Neuronal stem cell (in vitro differentiated cells): ENCODE data around the gene ZBTB20.

ENCODE experiments used
- DNase-seq: peaks from one replicate; pipeline ENCODE4 v3.0.0-alpha.2; 2013; ENCODE audit warnings: low spot score
- H2AFZ ChIP-seq: one replicate; pipeline ENCODE4 v1.6.1; 2013; ENCODE audit warnings: mild to moderate bottlenecking, low read length, inconsistent platforms
- H2AK5ac ChIP-seq: 2 replicates; pipeline ENCODE4 v1.6.1; 2013; ENCODE audit warnings: low read depth, mild to moderate bottlenecking, inconsistent platforms, low read length, moderate library complexity, mixed read lengths
- H2BK120ac ChIP-seq: 2 replicates; pipeline ENCODE4 v1.6.1; 2013; ENCODE audit warnings: low read depth, mild to moderate bottlenecking, inconsistent platforms, low read length, moderate library complexity, mixed read lengths
- H2BK12ac ChIP-seq: one replicate; pipeline ENCODE4 v1.6.1; 2013; ENCODE audit warnings: low read length, inconsistent platforms
- H2BK15ac ChIP-seq: 2 replicates; pipeline ENCODE4 v1.6.1; 2013; ENCODE audit warnings: mild to moderate bottlenecking, low read length, inconsistent platforms, mixed read lengths
- H2BK5ac ChIP-seq: one replicate; pipeline ENCODE4 v1.6.1; 2013; ENCODE audit warnings: inconsistent platforms, mild to moderate bottlenecking, low read length, moderate library complexity
- H3K14ac ChIP-seq: one replicate; pipeline ENCODE4 v1.6.1; 2013; ENCODE audit warnings: low read length, inconsistent platforms
- H3K18ac ChIP-seq: 2 replicates; pipeline ENCODE4 v1.6.1; 2013; ENCODE audit warnings: low read length, inconsistent platforms
- H3K23ac ChIP-seq: 2 replicates; pipeline ENCODE4 v1.6.1; 2013; ENCODE audit warnings: low read depth, mild to moderate bottlenecking, mixed read lengths, low read length, inconsistent platforms; ENCODE audit not compliant: poor library complexity
- H3K27ac ChIP-seq: replicated peaks from 3 replicates; pipeline ENCODE4 v1.5.1; 2013; ENCODE audit warnings: low read length, inconsistent platforms
- H3K27me3 ChIP-seq, 3 experiments: 2 replicates each; pipeline ENCODE4 v1.6.1; 2013; ENCODE audit warnings: low read length in 3 of 3, mild to moderate bottlenecking in 2 of 3, inconsistent platforms in 1 of 3, low read depth in 1 of 3, mixed read lengths in 1 of 3, moderate library complexity in 1 of 3; ENCODE audit not compliant: control insufficient read depth in 3 of 3, insufficient read depth in 3 of 3
- H3K36me3 ChIP-seq, 2 donors: replicated peaks in 1 of 2; 2 replicates each; pipeline ENCODE4 v1.6.1; 2013; ENCODE audit warnings: low read length in 2 of 2; ENCODE audit not compliant: control insufficient read depth in 2 of 2, insufficient read depth in 2 of 2
- H3K4ac ChIP-seq: 2 replicates; pipeline ENCODE4 v1.6.1; 2013; ENCODE audit warnings: inconsistent platforms, mild to moderate bottlenecking, low read length, moderate library complexity
- H3K4me1 ChIP-seq, 2 donors: 1 replicate in 1 of 2; 2 replicates in 1 of 2; pipeline ENCODE4 v1.6.1; 2013; ENCODE audit warnings: low read length in 2 of 2, low read depth in 1 of 2; ENCODE audit not compliant: control insufficient read depth in 2 of 2, insufficient read depth in 1 of 2
- H3K4me2 ChIP-seq: one replicate; pipeline ENCODE4 v1.6.1; 2013; ENCODE audit warnings: mild to moderate bottlenecking, low read length, inconsistent platforms; ENCODE audit not compliant: insufficient read depth, poor library complexity, severe bottlenecking
- H3K4me3 ChIP-seq, 2 donors: 2 replicates each; pipeline ENCODE4 v1.5.1; 2013; ENCODE audit warnings: low read length in 2 of 2, mild to moderate bottlenecking in 2 of 2, inconsistent platforms in 1 of 2, moderate library complexity in 1 of 2
- H3K79me1 ChIP-seq: one replicate; pipeline ENCODE4 v1.6.1; 2013; ENCODE audit warnings: low read depth, mild to moderate bottlenecking, inconsistent platforms, low read length, moderate library complexity
- H3K9ac ChIP-seq: one replicate; pipeline ENCODE4 v1.6.1; 2013; ENCODE audit warnings: mild to moderate bottlenecking, low read depth, low read length, inconsistent platforms; ENCODE audit not compliant: poor library complexity
- H3K9me3 ChIP-seq, 2 donors: replicated peaks in 1 of 2; 2 replicates each; pipeline versions ENCODE3 to v1.6.1; 2013; ENCODE audit warnings: low read length in 2 of 2, mild to moderate bottlenecking in 2 of 2, inconsistent platforms in 1 of 2, low read depth in 1 of 2, mixed read lengths in 1 of 2, moderate library complexity in 1 of 2; ENCODE audit not compliant: control insufficient read depth in 2 of 2, insufficient read depth in 1 of 2
- H4K8ac ChIP-seq: one replicate; pipeline ENCODE4 v1.6.1; 2013; ENCODE audit warnings: low read depth, mild to moderate bottlenecking, inconsistent platforms, low read length, moderate library complexity
- H4K91ac ChIP-seq: one replicate; pipeline ENCODE4 v1.6.1; 2013; ENCODE audit warnings: low read length, low read depth, mild to moderate bottlenecking, inconsistent platforms; ENCODE audit not compliant: poor library complexity
- whole genome bisulfite sequencing, 2 donors: extraction: QIAGEN DNeasy Blood & Tissue Kit; methylation state at CpG; one replicate each; pipeline ENCODE4 v1.1.7; 2013; ENCODE audit warnings: missing lambda C conversion rate in 2 of 2, mixed read lengths in 1 of 2; ENCODE audit not compliant: insufficient read length in 2 of 2, insufficient replicate concordance in 1 of 2; ENCODE audit errors: extremely low coverage in 2 of 2; 5-methylcytosine and 5-hydroxymethylcytosine counted together

Gene ZBTB20

DNA sequence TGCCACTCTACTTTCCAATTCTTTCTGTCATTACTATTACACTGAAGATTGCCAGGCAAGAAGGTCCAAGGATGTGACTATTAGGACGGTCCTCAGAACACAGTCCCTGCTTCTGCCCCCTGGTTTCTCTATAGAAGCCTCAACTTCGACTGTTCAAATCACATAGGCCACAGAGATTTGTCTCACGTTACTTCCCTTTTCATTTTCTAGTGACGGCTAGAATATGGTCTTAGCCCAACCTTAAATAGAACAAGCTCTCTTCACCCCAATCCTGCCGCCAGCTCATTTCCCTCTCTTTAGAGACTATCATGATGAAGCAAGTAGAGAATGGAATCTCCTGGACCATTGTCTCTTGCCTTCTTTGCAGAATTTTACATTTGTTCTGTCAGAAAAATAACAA, 768.3 kb downstream of the ZBTB20 start:
- peaks cover 0 to 8% of the 10 kb centered on the region in 2 donors for H3K9me3 ChIP-seq
- no peak overlapping the region for H3K18ac ChIP-seq
- no peak overlapping the region for H2BK12ac ChIP-seq
- no peak overlapping the region for H2BK120ac ChIP-seq
- no peak overlapping the region for H2BK5ac ChIP-seq
- no peak overlapping the region for H3K27ac ChIP-seq
- WGBS, 2 donors = no CpG with 5 or more reads among the region's 5 CpGs
- no peak overlapping the region for H2BK15ac ChIP-seq
- no peak overlapping the region for H3K4me3 ChIP-seq
- no peaks in the 10 kb centered on the region for H3K27me3 ChIP-seq
- no peaks in the 10 kb centered on the region for H3K79me1 ChIP-seq
- no peak overlapping the region for H2AFZ ChIP-seq
- H4K91ac ChIP-seq = no peak overlapping the region
- H3K36me3 ChIP-seq = peaks cover 0 to 39% of the 10 kb centered on the region in 2 donors
- H3K9ac ChIP-seq = no peak overlapping the region
- no peak overlapping the region for H2AK5ac ChIP-seq
- H3K23ac ChIP-seq = no peak overlapping the region
- no peak overlapping the region for H3K4me2 ChIP-seq
- no peak overlapping the region for H3K4ac ChIP-seq
- H3K14ac ChIP-seq = no peak overlapping the region
- no peak overlapping the region for H4K8ac ChIP-seq
- no peak for DNase-seq
- H3K4me1 ChIP-seq = peaks cover 0 to 2% of the 10 kb centered on the region in 2 donors

GRCh38 chr3:114377426-114377825, 769.7 kb downstream of the ZBTB20 start:
- Histone ChIP-seq H2BK15ac (no peak overlapping the region), H3K18ac (no peak overlapping the region), H3K4me3 (no peak overlapping the region), H3K4ac (no peak overlapping the region), H3K79me1 (no peaks in the 10 kb centered on the region), H3K27ac (no peak overlapping the region), H4K91ac (no peak overlapping the region), H3K9me3 (peaks cover 0 to 8% of the 10 kb centered on the region in 2 donors), H3K4me1 (peaks cover 0 to 2% of the 10 kb centered on the region in 2 donors), H3K9ac (no peak overlapping the region), H3K27me3 (no peaks in the 10 kb centered on the region), H2AK5ac (no peak overlapping the region), H2BK5ac (no peak overlapping the region), H3K14ac (no peak overlapping the region), H2BK120ac (no peak overlapping the region), H2AFZ (no peak overlapping the region), H3K4me2 (no peak overlapping the region), H3K23ac (no peak overlapping the region), H4K8ac (no peak overlapping the region), H2BK12ac (no peak overlapping the region), H3K36me3 (peaks cover 0 to 39% of the 10 kb centered on the region in 2 donors)
- DNase-seq = no peak
- WGBS, 2 donors = no CpG with 5 or more reads among the region's 4 CpGs

- no peak for DNase-seq
- H3K27ac ChIP-seq = no peak overlapping the region
Observed at GRCh38 chr3:114376516-114377185, 770.4 kb downstream of the ZBTB20 start.

DNA sequence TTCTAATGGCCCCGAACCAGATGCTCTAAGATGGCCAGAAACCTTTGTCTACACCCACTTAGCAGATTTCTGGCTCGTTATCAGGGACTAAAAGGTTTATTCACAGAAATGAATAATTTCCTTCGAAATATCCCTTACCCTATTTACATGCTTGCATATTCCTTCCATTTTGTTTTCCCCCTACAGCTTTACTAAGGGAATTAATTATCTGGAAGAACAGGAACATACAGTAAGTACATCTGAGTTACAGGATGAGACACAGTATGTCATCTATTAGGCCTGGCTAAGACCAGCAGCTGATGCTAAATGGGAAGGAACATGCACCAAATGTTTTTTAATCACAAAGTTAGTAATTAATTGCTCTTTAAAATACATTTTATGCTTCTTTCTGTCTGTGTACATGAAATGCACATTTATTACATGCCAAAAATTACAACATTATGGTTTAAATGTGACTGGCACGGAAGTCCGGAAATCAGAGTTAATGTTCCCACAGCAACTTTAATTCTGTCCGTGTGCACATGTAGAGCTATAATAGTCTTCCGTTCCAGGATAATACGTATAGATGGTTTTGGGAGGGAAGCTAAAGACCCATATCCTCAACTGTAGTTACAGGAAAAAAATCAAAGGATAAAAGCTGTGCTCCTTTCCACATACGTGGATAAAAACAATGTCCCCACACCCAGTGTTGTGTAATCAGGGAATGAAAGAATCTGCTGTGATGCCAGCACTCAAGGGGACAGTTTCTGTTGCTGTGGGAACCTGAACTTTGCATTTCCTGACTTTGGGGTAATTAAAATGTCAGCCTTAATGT, 771.3 kb downstream of the ZBTB20 start:
- Histone ChIP-seq H3K4ac (no peak overlapping the region), H3K4me1 (peaks cover 0 to 2% of the 10 kb centered on the region in 2 donors), H2AFZ (no peak overlapping the region), H2BK5ac (no peak overlapping the region), H3K4me2 (no peak overlapping the region), H2BK120ac (no peak overlapping the region), H2BK12ac (no peak overlapping the region), H3K27me3 (no peaks in the 10 kb centered on the region), H3K9me3 (peaks cover 0 to 8% of the 10 kb centered on the region in 2 donors), H2BK15ac (no peak overlapping the region), H4K8ac (no peak overlapping the region), H3K4me3 (no peak overlapping the region), H3K9ac (no peak overlapping the region), H3K23ac (no peak overlapping the region), H3K79me1 (no peaks in the 10 kb centered on the region), H2AK5ac (no peak overlapping the region), H4K91ac (no peak overlapping the region), H3K18ac (no peak overlapping the region), H3K36me3 (peaks cover 0 to 39% of the 10 kb centered on the region in 2 donors), H3K27ac (no peak overlapping the region), H3K14ac (no peak overlapping the region)
- no CpG with 5 or more reads among the region's 9 CpGs for WGBS, 2 donors
- no peak for DNase-seq

More at GRCh38 chr3:114376516-114377185, 770.4 kb downstream of the ZBTB20 start:
- Histone ChIP-seq H2BK5ac (no peak overlapping the region), H2BK120ac (no peak overlapping the region), H3K4me3 (no peak overlapping the region), H2AFZ (no peak overlapping the region), H3K36me3 (peaks cover 0 to 39% of the 10 kb centered on the region in 2 donors), H3K14ac (no peak overlapping the region), H3K4me1 (peaks cover 0 to 2% of the 10 kb centered on the region in 2 donors), H3K18ac (no peak overlapping the region), H4K8ac (no peak overlapping the region), H2AK5ac (no peak overlapping the region), H3K9ac (no peak overlapping the region), H2BK15ac (no peak overlapping the region), H3K79me1 (no peaks in the 10 kb centered on the region), H3K27me3 (no peaks in the 10 kb centered on the region), H3K9me3 (peaks cover 0 to 8% of the 10 kb centered on the region in 2 donors), H4K91ac (no peak overlapping the region), H2BK12ac (no peak overlapping the region), H3K4me2 (no peak overlapping the region), H3K4ac (no peak overlapping the region), H3K23ac (no peak overlapping the region)
- no CpG with 5 or more reads among the region's 8 CpGs for WGBS, 2 donors
